ENCODE measurements around the gene MCAM. TPM values are rescaled to one million over a fixed set of nuclear protein-coding genes. Genes with fewer than 3 reads are reported as not detected.

Gene MCAM
- total and polyA plus RNA-seq, 8 donors = 59.5 to 149 (median 114) TPM

DNA sequence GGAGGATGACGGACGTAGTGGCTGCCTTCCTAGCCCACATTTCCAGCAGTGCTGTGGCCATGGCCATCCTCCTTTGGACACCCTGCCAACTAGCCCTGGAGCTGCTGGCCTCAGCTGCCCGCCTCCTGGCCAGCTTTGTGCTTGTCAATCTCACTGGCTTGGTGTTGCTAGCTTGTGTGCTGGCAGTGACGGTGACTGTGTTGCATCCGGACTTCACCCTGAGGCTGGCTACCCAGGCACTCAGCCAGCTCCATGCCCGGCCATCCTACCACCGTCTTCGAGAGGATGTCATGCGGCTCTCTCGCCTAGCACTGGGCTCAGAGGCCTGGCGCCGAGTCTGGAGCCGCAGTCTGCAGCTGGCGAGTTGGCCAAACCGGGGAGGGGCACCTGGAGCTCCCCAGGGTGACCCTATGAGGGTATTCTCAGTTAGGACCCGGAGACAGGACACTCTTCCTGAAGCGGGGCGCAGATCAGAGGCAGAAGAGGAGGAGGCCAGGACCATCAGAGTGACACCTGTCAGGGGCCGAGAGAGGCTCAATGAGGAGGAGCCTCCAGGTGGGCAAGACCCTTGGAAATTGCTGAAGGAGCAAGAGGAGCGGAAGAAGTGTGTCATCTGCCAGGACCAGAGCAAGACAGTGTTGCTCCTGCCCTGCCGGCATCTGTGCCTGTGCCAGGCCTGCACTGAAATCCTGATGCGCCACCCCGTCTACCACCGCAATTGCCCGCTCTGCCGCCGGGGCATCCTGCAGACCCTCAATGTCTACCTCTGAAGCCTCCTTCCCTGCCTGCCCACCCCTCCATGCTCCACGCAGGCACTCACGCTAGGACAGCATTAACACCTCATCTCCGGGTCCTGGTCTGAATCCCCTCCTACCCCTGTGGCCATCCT lies 19.0 kb upstream of the MCAM start:
- H3K4me1 ChIP-seq = peaks cover 14 to 61% of the 10 kb centered on the region in 2 donors
- peaks cover 0 to 5% of the 10 kb centered on the region in 2 donors for H3K36me3 ChIP-seq
- TF ChIP-seq CTCF (IDR thresholded peaks at IDR 0.05) = no peak
- peaks cover 7 to 26% of the 10 kb centered on the region in 2 donors for H3K27me3 ChIP-seq
- peak overlapping the region in 1 of 2 donors; percentile 90 for H3K4me3 ChIP-seq
- intact Hi-C loops (cut with DNase I) = no loop called here
- DNase-seq (no peak), ATAC-seq (no peak)
- no peaks in the 10 kb centered on the region for H3K9me3 ChIP-seq
- H3K27ac ChIP-seq = no peak overlapping the region

GRCh38 chr11:119335091-119335654 lies 18.2 kb upstream of the MCAM start:
- Histone ChIP-seq H3K27ac (peak overlapping the region in 1 of 2 donors; percentile 81), H3K9me3 (no peaks in the 10 kb centered on the region), H3K4me1 (peaks cover 11 to 54% of the 10 kb centered on the region in 2 donors), H3K4me3 (peak overlapping the region; percentile 90 to 95), H3K36me3 (peaks cover 0 to 5% of the 10 kb centered on the region in 2 donors), H3K27me3 (peaks cover 5 to 18% of the 10 kb centered on the region in 2 donors)
- ATAC-seq (no peak), DNase-seq (no peak)
- TF ChIP-seq CTCF (IDR thresholded peaks at IDR 0.05) = no peak
- intact Hi-C loops (cut with DNase I) = no loop called here

- Histone ChIP-seq H3K9me3 (no peaks in the 10 kb centered on the region), H3K4me1 (peaks cover 10 to 46% of the 10 kb centered on the region in 2 donors), H3K4me3 (peak within 1 kb of the TSS; percentile 90 to 95), H3K27me3 (peaks cover 0 to 10% of the 10 kb centered on the region in 2 donors), H3K27ac (peak within 1 kb of the TSS; percentile 81), H3K36me3 (peaks cover 0 to 5% of the 10 kb centered on the region in 2 donors)
- DNase-seq (peak; percentile 91 to 98 (median 96)), ATAC-seq (peak; percentile 94)
- no peak for TF ChIP-seq CTCF (IDR thresholded peaks at IDR 0.05)
- intact Hi-C loops (cut with DNase I) = no loop called here
These were observed 17.4 kb upstream of the MCAM start, which contains the start of gene RNF26 for GRCh38 chr11:119334174-119334930. Gene RNF26 (plus strand): TSS chr11:119334527. CDS start chr11:119335123, 596 bp downstream.

GRCh38 chr11:119332111-119332765 lies 15.3 kb upstream of the MCAM start:
- no peak for DNase-seq
- H3K4me3 ChIP-seq = no peak overlapping the region
- H3K27me3 ChIP-seq = no peaks in the 10 kb centered on the region
- intact Hi-C loops (cut with DNase I) = no loop called here
- ATAC-seq = no peak
- TF ChIP-seq CTCF (IDR thresholded peaks at IDR 0.05) = no peak
- no peaks in the 10 kb centered on the region for H3K9me3 ChIP-seq
- H3K4me1 ChIP-seq = peaks cover 8 to 27% of the 10 kb centered on the region in 2 donors
- H3K27ac ChIP-seq = no peak overlapping the region
- peaks cover 0 to 5% of the 10 kb centered on the region in 2 donors for H3K36me3 ChIP-seq

Measured in left lung (tissue), 10 donors.